Spleen (tissue), 7 donors: Measurements from ENCODE around the gene TBX3.

ENCODE experiments used
- POLR2A ChIP-seq, 3 donors: fragments of 450-650 bp; IDR thresholded peaks; one replicate each; pipeline ENCODE4 v1.5.1; 2017; ENCODE audit warnings: antibody characterized with exemption in 3 of 3, mild to moderate bottlenecking in 1 of 3
- POLR2AphosphoS5 ChIP-seq, 3 donors: sonication (generic); formaldehyde crosslinking; IDR thresholded peaks; one replicate each; pipeline ENCODE4 v1.5.1; 2017; ENCODE audit warnings: antibody characterized with exemption in 3 of 3
- TF ChIP-seq, protein P1 (sequence below), 11 experiments: fragments of 200-600 bp in 7 of 11; fragments of 450-650 bp in 4 of 11; sonication (generic) in 4 of 11; IDR thresholded peaks in 8 of 11; conservative IDR thresholded peaks in 3 of 11; 1 replicate in 7 of 11; 2 replicates in 4 of 11; pipeline versions ENCODE4 v1.4.0 to v1.8.0; 2016 to 2021; ENCODE audit warnings: antibody characterized with exemption in 11 of 11, inconsistent platforms in 4 of 11, mild to moderate bottlenecking in 1 of 11
- donor health status: DM: no; HTN: no; CAD: no; lungs with moderate emphysema.
- donor health status: DM: no; HTN: no; CAD: no.
- donor health status: DM: no; HTN: no; CAD: no.

DNA sequence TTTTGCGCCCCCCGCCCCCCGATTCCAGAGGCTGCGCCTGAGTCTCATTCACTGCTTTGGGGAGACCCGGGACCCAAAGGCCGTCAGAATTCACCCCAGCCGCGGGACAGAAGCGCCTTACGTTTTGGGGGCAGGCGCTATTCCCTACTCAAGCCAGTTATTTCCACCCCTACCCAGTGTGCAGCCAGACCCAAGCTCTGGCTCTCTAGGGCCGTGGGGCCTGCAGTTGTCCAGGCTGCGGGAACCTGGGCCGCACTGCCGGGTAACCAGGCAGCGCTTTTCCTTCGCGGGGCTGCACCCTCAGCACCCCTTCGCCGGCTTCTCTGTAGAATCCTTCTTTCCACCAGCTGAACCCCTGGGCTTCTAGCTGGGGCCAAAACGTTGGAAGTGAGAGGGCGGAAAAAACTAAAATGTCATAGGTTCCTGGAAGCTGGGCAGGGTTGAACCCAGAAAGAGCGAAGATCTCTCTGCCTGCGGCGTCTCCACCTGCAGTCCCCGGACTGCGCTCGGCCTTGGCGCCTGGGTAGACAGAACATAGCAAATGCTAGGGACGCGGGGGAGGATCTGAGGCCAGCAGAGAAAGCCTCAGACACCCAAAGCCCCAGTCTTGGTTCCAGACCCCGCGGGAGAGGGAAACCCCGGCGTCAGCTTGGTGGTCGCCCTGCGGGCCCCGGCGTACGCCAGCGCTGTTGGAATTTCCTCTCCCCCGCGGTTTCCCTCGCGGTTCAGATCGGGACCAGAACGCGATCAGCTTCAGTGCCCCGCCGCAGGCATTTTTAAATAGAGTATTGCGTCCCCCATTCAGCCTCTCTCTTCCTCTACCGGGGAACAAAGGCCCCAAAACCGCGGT lies 18.3 kb downstream of the TBX3 start:
- TF ChIP-seq, protein P1, sequence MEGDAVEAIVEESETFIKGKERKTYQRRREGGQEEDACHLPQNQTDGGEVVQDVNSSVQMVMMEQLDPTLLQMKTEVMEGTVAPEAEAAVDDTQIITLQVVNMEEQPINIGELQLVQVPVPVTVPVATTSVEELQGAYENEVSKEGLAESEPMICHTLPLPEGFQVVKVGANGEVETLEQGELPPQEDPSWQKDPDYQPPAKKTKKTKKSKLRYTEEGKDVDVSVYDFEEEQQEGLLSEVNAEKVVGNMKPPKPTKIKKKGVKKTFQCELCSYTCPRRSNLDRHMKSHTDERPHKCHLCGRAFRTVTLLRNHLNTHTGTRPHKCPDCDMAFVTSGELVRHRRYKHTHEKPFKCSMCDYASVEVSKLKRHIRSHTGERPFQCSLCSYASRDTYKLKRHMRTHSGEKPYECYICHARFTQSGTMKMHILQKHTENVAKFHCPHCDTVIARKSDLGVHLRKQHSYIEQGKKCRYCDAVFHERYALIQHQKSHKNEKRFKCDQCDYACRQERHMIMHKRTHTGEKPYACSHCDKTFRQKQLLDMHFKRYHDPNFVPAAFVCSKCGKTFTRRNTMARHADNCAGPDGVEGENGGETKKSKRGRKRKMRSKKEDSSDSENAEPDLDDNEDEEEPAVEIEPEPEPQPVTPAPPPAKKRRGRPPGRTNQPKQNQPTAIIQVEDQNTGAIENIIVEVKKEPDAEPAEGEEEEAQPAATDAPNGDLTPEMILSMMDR (IDR thresholded peaks at IDR 0.05 in 8 of 11, conservative IDR thresholded peaks at IDR 0.05 in 3 of 11) = no peak
- TF ChIP-seq POLR2AphosphoS5 (IDR thresholded peaks at IDR 0.05) = no peak
- no peak for TF ChIP-seq POLR2A (IDR thresholded peaks at IDR 0.05)
